BLaER1 treated with 17β-estradiol and CSF1 and Interleukin-3, amounts not matched to agents 10 nM and 100 nM (cell line): ENCODE data around the gene PPL.

ENCODE experiments used
- H3K27ac ChIP-seq, 11 experiments: shearing (Covaris generic); formaldehyde crosslinking; 2 replicates each; pipeline ENCODE4 v1.8.1; 2022
- H3K27me3 ChIP-seq, 11 experiments: shearing (Covaris generic); formaldehyde crosslinking; 2 replicates each; pipeline ENCODE4 v1.8.1; 2022
- H3K36me3 ChIP-seq, 11 experiments: shearing (Covaris generic); formaldehyde crosslinking; 2 replicates each; pipeline ENCODE4 v1.8.1; 2022
- H3K4me1 ChIP-seq, 10 experiments: shearing (Covaris generic); formaldehyde crosslinking; 2 replicates each; pipeline ENCODE4 v1.8.1; 2022
- H3K4me2 ChIP-seq, 11 experiments: shearing (Covaris generic); formaldehyde crosslinking; 2 replicates each; pipeline ENCODE4 v1.8.1; 2022
- H3K4me3 ChIP-seq, 10 experiments: shearing (Covaris generic); formaldehyde crosslinking; 2 replicates each; pipeline ENCODE4 v1.8.1; 2022
- H3K9ac ChIP-seq, 11 experiments: shearing (Covaris generic); formaldehyde crosslinking; 2 replicates each; pipeline ENCODE4 v1.8.1; 2022
- H3K9me3 ChIP-seq, 11 experiments: shearing (Covaris generic); formaldehyde crosslinking; replicated peaks in 1 of 11; 2 replicates each; pipeline ENCODE4 v1.8.1; 2022
- H4K20me1 ChIP-seq, 11 experiments: shearing (Covaris generic); formaldehyde crosslinking; 2 replicates each; pipeline ENCODE4 v1.8.1; 2022
- Cebpa-rat ChIP-seq, 11 experiments: shearing (Covaris generic); IDR thresholded peaks; 2 replicates each; pipeline ENCODE4 v1.8.1; 2022

Gene PPL

DNA sequence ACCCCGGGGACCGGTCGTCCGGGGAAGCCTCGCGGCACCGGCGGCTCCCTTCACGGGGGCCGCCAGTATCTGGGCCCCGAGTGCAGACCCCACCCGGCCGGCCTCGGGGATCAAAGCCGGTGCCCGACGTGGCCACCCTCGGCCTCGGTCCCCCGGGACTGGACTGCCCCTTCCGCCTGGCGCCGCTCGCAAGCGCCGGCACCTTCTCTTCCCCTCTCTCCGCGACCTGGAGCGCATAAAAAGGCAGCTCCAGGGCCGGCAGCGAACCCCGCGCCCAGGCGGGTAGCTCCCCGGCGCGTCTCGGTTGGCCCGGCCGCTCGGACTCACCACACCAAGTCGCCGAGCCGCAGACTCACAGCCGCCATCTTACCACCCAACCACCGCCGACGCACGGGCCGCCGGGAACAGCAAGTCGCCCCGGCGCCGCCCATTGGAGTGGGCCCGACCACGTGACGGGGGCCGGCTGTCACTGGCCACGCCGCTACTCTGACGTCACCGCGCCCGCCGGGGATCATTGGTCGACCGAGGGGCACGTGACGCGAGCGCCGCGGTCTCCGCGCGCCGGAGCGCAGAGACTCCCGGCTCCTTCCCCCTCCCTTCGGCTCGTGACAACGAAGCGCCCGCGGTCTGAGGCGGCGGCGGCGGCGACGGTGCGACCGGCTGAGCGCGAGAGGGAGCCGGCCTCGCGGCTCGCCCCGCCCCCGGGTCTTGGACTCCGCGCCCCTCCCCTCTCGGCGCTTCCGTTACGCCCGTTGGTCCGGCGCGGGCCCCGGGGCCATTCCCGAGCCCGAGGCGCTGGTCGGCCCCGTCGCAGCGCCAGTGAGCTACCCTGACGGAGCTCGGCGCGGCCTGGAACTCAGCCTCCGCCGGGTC, 89.8 kb downstream of the PPL start, which contains the start of the genes GLYR1 and UBN1:
Gene GLYR1 (minus strand): TSS at position 388 of the 873 bp plus-strand sequence. CDS start 23 bp downstream, at position 365.
Gene UBN1 (plus strand): TSS at position 581 of the 873 bp plus-strand sequence. CDS start 5,437 bp downstream, outside the sequence.
- Histone ChIP-seq H3K4me2 (peak within 1 kb of the TSS; percentile 90 to 97 (median 94)), H4K20me1 (peaks cover 70 to 92% (median 87%) of the 10 kb centered on the region in 11 experiments; a peak in 21 of 22 replicates), H3K27me3 (no peaks in the 10 kb centered on the region), H3K4me3 (peak within 1 kb of the TSS; percentile 88 to 100 (median 96)), H3K9ac (peak within 1 kb of the TSS; percentile 93 to 99 (median 97)), H3K36me3 (peaks cover 28 to 61% (median 37%) of the 10 kb centered on the region in 11 experiments), H3K27ac (peak within 1 kb of the TSS; percentile 93 to 99 (median 96)), H3K9me3 (no peaks in the 10 kb centered on the region), H3K4me1 (peaks cover 33 to 56% (median 44%) of the 10 kb centered on the region in 10 experiments)
- no peak for TF ChIP-seq Cebpa-rat (IDR thresholded peaks at IDR 0.05)

- Histone ChIP-seq H3K9ac (peak overlapping the region; percentile 93 to 99 (median 97)), H4K20me1 (peaks cover 65 to 92% (median 86%) of the 10 kb centered on the region in 11 experiments; a peak in 21 of 22 replicates), H3K4me2 (peak overlapping the region; percentile 85 to 97 (median 93)), H3K36me3 (peaks cover 34 to 62% (median 43%) of the 10 kb centered on the region in 11 experiments), H3K27ac (peak overlapping the region; percentile 93 to 99 (median 96)), H3K4me3 (peak overlapping the region; percentile 88 to 100 (median 96)), H3K9me3 (no peaks in the 10 kb centered on the region), H3K4me1 (peaks cover 27 to 51% (median 42%) of the 10 kb centered on the region in 10 experiments), H3K27me3 (no peaks in the 10 kb centered on the region)
- TF ChIP-seq Cebpa-rat (IDR thresholded peaks at IDR 0.05) = no peak
These were observed 90.4 kb downstream of the PPL start for GRCh38 chr16:4846503-4846900.

DNA sequence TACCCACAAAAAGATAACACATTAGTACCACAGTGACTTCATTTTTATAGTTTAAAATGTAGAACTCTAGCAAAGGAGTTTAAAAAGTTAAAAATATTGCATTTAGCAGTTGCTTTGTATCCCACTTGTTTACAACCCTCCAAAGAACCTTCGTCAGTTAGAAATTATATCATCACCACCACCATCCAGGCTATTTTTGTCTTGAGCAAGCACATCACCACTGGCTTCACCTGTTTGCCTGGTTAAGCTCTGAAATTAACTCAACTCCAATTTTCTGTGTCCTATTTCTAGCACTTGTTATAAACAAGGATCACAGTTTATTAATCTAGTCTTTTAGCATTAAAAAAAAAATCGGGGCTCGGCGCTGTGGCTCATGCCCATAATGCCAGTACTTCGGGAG, 96.0 kb downstream of the PPL start:
- no peak for TF ChIP-seq Cebpa-rat (IDR thresholded peaks at IDR 0.05)
- Histone ChIP-seq H3K27me3 (no peaks in the 10 kb centered on the region), H3K9me3 (no peaks in the 10 kb centered on the region), H3K27ac (no peak overlapping the region), H3K4me1 (peaks cover 7 to 19% (median 13%) of the 10 kb centered on the region in 10 experiments), H4K20me1 (peaks cover 51 to 97% (median 79%) of the 10 kb centered on the region in 11 experiments; a peak in 21 of 22 replicates), H3K4me3 (no peak overlapping the region), H3K9ac (peak overlapping the region in 2 of 11 experiments; percentile 29 to 34; a peak in 1 of 22 replicates), H3K36me3 (peaks cover 86 to 100% (median 95%) of the 10 kb centered on the region in 11 experiments), H3K4me2 (no peak overlapping the region)

DNA sequence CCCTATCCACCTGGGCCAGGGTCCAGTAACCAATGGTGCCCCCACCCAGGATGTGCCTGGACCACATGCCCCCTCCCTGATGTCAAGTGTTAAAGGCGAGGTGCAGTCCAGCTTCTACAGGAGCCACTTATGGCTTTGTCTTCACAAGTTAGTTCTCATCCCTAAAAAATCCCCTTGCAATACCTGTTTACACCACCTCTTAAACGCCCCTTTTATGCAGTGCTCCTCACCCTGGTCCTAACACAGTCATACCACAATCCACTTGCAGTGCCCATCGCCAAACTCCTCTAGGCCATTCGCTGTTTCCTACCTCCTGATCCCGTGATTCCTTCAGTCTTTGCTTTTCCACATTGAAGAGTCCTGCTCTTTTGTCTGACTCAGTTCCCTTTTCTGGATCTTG, 97.0 kb downstream of the PPL start:
- no peak for TF ChIP-seq Cebpa-rat (IDR thresholded peaks at IDR 0.05)
- H3K9me3 ChIP-seq = no peaks in the 10 kb centered on the region
- H3K27ac ChIP-seq = no peak overlapping the region
- H3K4me3 ChIP-seq = no peak overlapping the region
- no peaks in the 10 kb centered on the region for H3K27me3 ChIP-seq
- H3K9ac ChIP-seq = no peak overlapping the region
- H3K4me2 ChIP-seq = no peak overlapping the region
- peaks cover 0 to 8% (median 2%) of the 10 kb centered on the region in 10 experiments; a peak in 8 of 20 replicates for H3K4me1 ChIP-seq
- H3K36me3 ChIP-seq = peaks cover 94 to 100% (median 98%) of the 10 kb centered on the region in 11 experiments
- H4K20me1 ChIP-seq = peaks cover 43 to 97% (median 79%) of the 10 kb centered on the region in 11 experiments; a peak in 21 of 22 replicates

- no peak overlapping the region for H3K9ac ChIP-seq
- peaks cover 57 to 99% (median 87%) of the 10 kb centered on the region in 11 experiments; a peak in 21 of 22 replicates for H4K20me1 ChIP-seq
- no peak overlapping the region for H3K4me3 ChIP-seq
- no peaks in the 10 kb centered on the region for H3K9me3 ChIP-seq
- H3K36me3 ChIP-seq = peaks cover 96 to 100% (median 100%) of the 10 kb centered on the region in 11 experiments
- TF ChIP-seq Cebpa-rat (IDR thresholded peaks at IDR 0.05) = no peak
- H3K4me2 ChIP-seq = no peak overlapping the region
- no peak overlapping the region for H3K27ac ChIP-seq
- H3K4me1 ChIP-seq = peaks cover 0 to 17% (median 11%) of the 10 kb centered on the region in 10 experiments; a peak in 13 of 20 replicates
- H3K27me3 ChIP-seq = no peaks in the 10 kb centered on the region
These were observed 99.0 kb downstream of the PPL start for GRCh38 chr16:4837733-4838501.

DNA sequence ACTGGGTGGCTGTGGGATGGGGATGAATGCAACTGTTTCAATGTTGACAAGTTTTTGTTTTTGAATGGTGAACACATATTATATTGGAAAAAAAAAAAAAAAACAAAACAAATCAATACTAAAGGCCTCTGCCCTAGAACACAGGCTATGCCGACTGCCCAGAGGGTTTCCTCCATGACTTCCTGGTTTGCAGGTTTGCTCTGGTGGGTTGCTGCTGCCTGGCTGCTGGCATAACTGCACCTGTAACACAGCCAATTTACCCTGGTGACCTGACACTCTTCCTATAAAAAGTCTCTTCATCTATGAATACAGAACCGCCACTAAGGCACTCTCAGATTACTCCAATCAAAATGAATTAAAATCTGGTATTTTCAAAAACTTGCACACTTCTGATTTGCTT, 100.2 kb downstream of the PPL start:
- peaks cover 0 to 18% (median 11%) of the 10 kb centered on the region in 10 experiments; a peak in 13 of 20 replicates for H3K4me1 ChIP-seq
- peaks cover 97 to 100% (median 100%) of the 10 kb centered on the region in 11 experiments for H3K36me3 ChIP-seq
- H3K9me3 ChIP-seq = no peaks in the 10 kb centered on the region
- no peak overlapping the region for H3K4me3 ChIP-seq
- H3K9ac ChIP-seq = no peak overlapping the region
- H3K27me3 ChIP-seq = no peaks in the 10 kb centered on the region
- H4K20me1 ChIP-seq = peaks cover 58 to 99% (median 89%) of the 10 kb centered on the region in 11 experiments; a peak in 21 of 22 replicates
- no peak for TF ChIP-seq Cebpa-rat (IDR thresholded peaks at IDR 0.05)
- H3K27ac ChIP-seq = no peak overlapping the region
- H3K4me2 ChIP-seq = no peak overlapping the region

DNA sequence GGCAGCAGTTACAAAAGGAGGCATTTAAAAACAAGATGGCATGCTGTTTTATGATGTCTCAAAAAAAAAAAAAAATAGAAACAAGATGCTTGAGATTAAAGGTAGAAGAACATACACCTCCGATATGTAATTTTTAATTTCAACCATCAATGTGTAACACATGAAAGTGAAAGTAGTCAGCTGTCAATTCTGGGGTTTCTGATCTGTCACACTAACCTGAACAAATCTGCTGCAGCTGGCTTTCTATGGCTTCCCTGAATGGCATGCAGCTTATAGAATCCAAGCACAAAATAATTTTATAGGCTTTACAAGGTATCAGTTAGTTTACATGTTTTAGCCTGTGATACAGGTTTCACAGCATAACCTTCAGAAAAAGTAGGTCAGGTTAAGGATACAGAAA, 103.4 kb downstream of the PPL start:
- Histone ChIP-seq H3K36me3 (peaks cover 97 to 100% (median 100%) of the 10 kb centered on the region in 11 experiments), H3K4me2 (no peak overlapping the region), H3K4me1 (peaks cover 0 to 18% (median 11%) of the 10 kb centered on the region in 10 experiments; a peak in 13 of 20 replicates), H3K27ac (no peak overlapping the region), H3K9ac (no peak overlapping the region; a peak in 1 of 22 replicates), H4K20me1 (peaks cover 33 to 93% (median 83%) of the 10 kb centered on the region in 11 experiments; a peak in 21 of 22 replicates), H3K27me3 (no peaks in the 10 kb centered on the region), H3K9me3 (no peaks in the 10 kb centered on the region), H3K4me3 (no peak overlapping the region)
- TF ChIP-seq Cebpa-rat (IDR thresholded peaks at IDR 0.05) = no peak

DNA sequence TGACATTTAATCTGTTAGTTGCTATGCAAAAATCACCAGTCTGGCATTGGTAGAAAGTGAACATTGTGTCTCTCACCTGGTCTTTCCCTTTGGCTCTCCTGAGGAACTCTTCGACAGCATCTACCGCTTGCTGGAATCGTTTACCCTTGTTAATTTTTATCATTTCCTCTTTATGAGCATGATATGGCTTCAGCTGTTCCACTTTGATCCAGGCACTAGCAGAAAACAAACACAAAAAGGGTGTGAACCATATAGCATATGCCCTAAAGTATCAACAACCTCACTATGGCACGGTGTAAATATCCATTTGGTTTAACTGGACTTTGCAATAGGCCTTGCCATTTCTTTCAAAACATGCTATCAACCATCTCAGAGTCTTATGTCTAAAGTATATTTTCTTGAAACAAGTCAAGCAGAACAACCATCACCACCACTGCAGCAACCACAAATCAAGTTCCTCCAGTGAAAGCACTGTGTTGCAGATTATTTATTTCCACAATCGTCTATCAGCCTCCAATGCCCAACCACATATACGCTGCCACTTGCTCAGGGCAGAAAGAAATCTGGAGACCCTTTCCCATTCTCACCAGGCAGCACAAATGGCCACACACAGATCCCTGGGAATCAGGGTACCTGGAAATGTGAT, 104.1 kb downstream of the PPL start:
- Histone ChIP-seq H3K4me2 (no peak overlapping the region), H3K9ac (no peak overlapping the region), H3K36me3 (peaks cover 96 to 100% (median 100%) of the 10 kb centered on the region in 11 experiments), H3K4me3 (no peak overlapping the region), H3K27me3 (no peaks in the 10 kb centered on the region), H3K4me1 (peaks cover 0 to 18% (median 11%) of the 10 kb centered on the region in 10 experiments; a peak in 13 of 20 replicates), H4K20me1 (peaks cover 27 to 93% (median 87%) of the 10 kb centered on the region in 11 experiments; a peak in 21 of 22 replicates), H3K27ac (no peak overlapping the region), H3K9me3 (no peaks in the 10 kb centered on the region)
- TF ChIP-seq Cebpa-rat (IDR thresholded peaks at IDR 0.05) = no peak
